H9 (cell line): ENCODE results near the gene DPP10. TPM values are rescaled to one million over a fixed set of nuclear protein-coding genes. Genes with fewer than 3 reads are reported as not detected.

Experiments used
- DNase-seq: peaks from one replicate; pipeline ENCODE4 v3.0.0-alpha.2; 2017
- H2AFZ ChIP-seq: one replicate; pipeline ENCODE4 v1.6.1; 2013; ENCODE audit warnings: mild to moderate bottlenecking, low read length, control low read depth, moderate library complexity
- H2AK5ac ChIP-seq: 2 replicates; pipeline ENCODE4 v1.6.1; 2013; ENCODE audit warnings: low read length, control low read depth, mixed read lengths; ENCODE audit not compliant: insufficient read length
- H2BK120ac ChIP-seq: one replicate; pipeline ENCODE4 v1.6.1; 2013; ENCODE audit warnings: low read depth, mild to moderate bottlenecking, low read length, control low read depth, inconsistent platforms; ENCODE audit not compliant: poor library complexity, severe bottlenecking
- H2BK12ac ChIP-seq: 2 replicates; pipeline ENCODE4 v1.6.1; 2013; ENCODE audit warnings: low read length, control low read depth, mixed read lengths, low read depth; ENCODE audit not compliant: insufficient read length
- H2BK15ac ChIP-seq: 2 replicates; pipeline ENCODE4 v1.6.1; 2013; ENCODE audit warnings: low read depth, low read length, control low read depth
- H2BK20ac ChIP-seq: one replicate; pipeline ENCODE4 v1.6.1; 2013; ENCODE audit warnings: low read depth, mild to moderate bottlenecking, low read length, control low read depth, inconsistent platforms; ENCODE audit not compliant: poor library complexity, severe bottlenecking
- H2BK5ac ChIP-seq: 2 replicates; pipeline ENCODE4 v1.6.1; 2013; ENCODE audit warnings: low read length, control low read depth, mixed read lengths; ENCODE audit not compliant: insufficient read length
- H3K14ac ChIP-seq: 2 replicates; pipeline ENCODE4 v1.6.1; 2013; ENCODE audit warnings: low read length, control low read depth; ENCODE audit not compliant: insufficient read depth
- H3K18ac ChIP-seq: 2 replicates; pipeline ENCODE4 v1.6.1; 2013; ENCODE audit warnings: low read depth, mild to moderate bottlenecking, mixed read lengths, low read length, control low read depth; ENCODE audit not compliant: insufficient read length
- H3K23ac ChIP-seq: 2 replicates; pipeline ENCODE4 v1.6.1; 2013; ENCODE audit warnings: low read length, control low read depth, mixed read lengths, low read depth; ENCODE audit not compliant: insufficient read length
- H3K23me2 ChIP-seq: 2 replicates; pipeline ENCODE4 v1.6.1; 2013; ENCODE audit warnings: low read depth, mild to moderate bottlenecking, mixed read lengths, low read length, control low read depth; ENCODE audit not compliant: insufficient read length, poor library complexity, severe bottlenecking
- H3K27ac ChIP-seq: 2 replicates; pipeline ENCODE4 v1.5.1; 2013; ENCODE audit warnings: low read length, control low read depth, mixed read lengths, low read depth; ENCODE audit not compliant: insufficient read length
- H3K27me3 ChIP-seq: 2 replicates; pipeline ENCODE4 v1.6.1; 2013; ENCODE audit warnings: low read length, control low read depth, inconsistent platforms; ENCODE audit not compliant: insufficient read depth
- H3K4ac ChIP-seq: 2 replicates; pipeline ENCODE4 v1.6.1; 2013; ENCODE audit warnings: low read depth, mild to moderate bottlenecking, control low read depth, inconsistent platforms, low read length, moderate library complexity
- H3K4me1 ChIP-seq: 2 replicates; pipeline ENCODE4 v1.6.1; 2013; ENCODE audit warnings: low read length, control low read depth, inconsistent platforms; ENCODE audit not compliant: insufficient read depth
- H3K4me2 ChIP-seq: 2 replicates; pipeline ENCODE4 v1.6.1; 2013; ENCODE audit warnings: low read length, control low read depth, mixed read lengths; ENCODE audit not compliant: insufficient read length, insufficient read depth
- H3K56ac ChIP-seq: 2 replicates; pipeline ENCODE4 v1.6.1; 2013; ENCODE audit warnings: low read depth, mild to moderate bottlenecking, mixed read lengths, low read length, control low read depth; ENCODE audit not compliant: insufficient read length
- H3K79me1 ChIP-seq: 2 replicates; pipeline ENCODE4 v1.6.1; 2013; ENCODE audit warnings: low read depth, mild to moderate bottlenecking, moderate library complexity, low read length, control low read depth, inconsistent platforms; ENCODE audit not compliant: insufficient read depth, poor library complexity, severe bottlenecking
- H3K79me2 ChIP-seq: 2 replicates; pipeline ENCODE4 v1.6.1; 2013; ENCODE audit warnings: low read length, control low read depth, inconsistent platforms; ENCODE audit not compliant: insufficient read depth
- H3K9ac ChIP-seq: 2 replicates; pipeline ENCODE4 v1.6.1; 2013; ENCODE audit warnings: low read length, control low read depth, mixed read lengths; ENCODE audit not compliant: insufficient read length; ENCODE audit errors: extremely low read depth
- H3K9me3 ChIP-seq: one replicate; pipeline ENCODE4 v1.6.1; 2013; ENCODE audit warnings: low read depth, low read length, inconsistent platforms; ENCODE audit not compliant: control insufficient read depth
- H3T11ph ChIP-seq: one replicate; pipeline ENCODE4 v1.6.1; 2013; ENCODE audit warnings: mild to moderate bottlenecking, low read length, control low read depth, inconsistent platforms
- H4K20me1 ChIP-seq: one replicate; pipeline ENCODE4 v1.6.1; 2013; ENCODE audit not compliant: control insufficient read depth, insufficient read length, insufficient read depth
- H4K5ac ChIP-seq: 2 replicates; pipeline ENCODE4 v1.6.1; 2013; ENCODE audit warnings: low read depth, mild to moderate bottlenecking, mixed read lengths, low read length, control low read depth; ENCODE audit not compliant: insufficient read length
- H4K8ac ChIP-seq: replicated peaks from 2 replicates; pipeline ENCODE4 v1.6.1; 2013; ENCODE audit warnings: low read length, control low read depth, mixed read lengths, low read depth; ENCODE audit not compliant: insufficient read length
- H4K91ac ChIP-seq: 2 replicates; pipeline ENCODE4 v1.6.1; 2013; ENCODE audit warnings: low read depth, mild to moderate bottlenecking, moderate library complexity, mixed read lengths, low read length, control low read depth; ENCODE audit not compliant: insufficient read length
- H3K27ac Mint-ChIP-seq, 3 experiments: 2 replicates in 2 of 3; 3 replicates in 1 of 3; pipeline ENCODE4 v1.8.0; 2020 to 2021; ENCODE audit warnings: mixed read lengths in 3 of 3, mild to moderate bottlenecking in 1 of 3, moderate library complexity in 1 of 3
- H3K27me3 Mint-ChIP-seq: 2 replicates; pipeline ENCODE4 v1.8.0; 2021; ENCODE audit warnings: low read depth, mild to moderate bottlenecking, moderate library complexity, mixed read lengths
- H3K36me3 Mint-ChIP-seq, 3 experiments: 2 replicates in 2 of 3; 3 replicates in 1 of 3; pipeline ENCODE4 v1.8.0; 2020 to 2021; ENCODE audit warnings: low read depth in 3 of 3, mixed read lengths in 3 of 3; ENCODE audit not compliant: insufficient read depth in 1 of 3
- H3K4me1 Mint-ChIP-seq, 2 experiments: 2 replicates each; pipeline ENCODE4 v1.8.0; 2020; ENCODE audit warnings: mixed read lengths in 2 of 2
- H3K4me3 Mint-ChIP-seq, 2 experiments: 2 replicates in 1 of 2; 3 replicates in 1 of 2; pipeline ENCODE4 v1.8.0; 2020 to 2021; ENCODE audit warnings: mild to moderate bottlenecking in 2 of 2, mixed read lengths in 2 of 2, moderate library complexity in 1 of 2
- H3K9me3 Mint-ChIP-seq, 2 experiments: 2 replicates in 1 of 2; 3 replicates in 1 of 2; pipeline ENCODE4 v1.8.0; 2020; ENCODE audit warnings: mild to moderate bottlenecking in 2 of 2, mixed read lengths in 2 of 2, moderate library complexity in 1 of 2
- WGBS: extraction: QIAGEN DNeasy Blood & Tissue Kit; methylation state at CpG from one replicate; pipeline ENCODE4 v1.1.7; 2013; ENCODE audit warnings: missing lambda C conversion rate, low lambda C conversion rate, mixed read lengths; ENCODE audit not compliant: insufficient read length; ENCODE audit errors: extremely low coverage; 5-methylcytosine and 5-hydroxymethylcytosine counted together
- total RNA-seq: library from RNA; stranded (reverse); gene quantifications from 2 replicates; pipeline ENCODE4 v1.2.1, GENCODE V29; 2021
- TF ChIP-seq, protein P1 (sequence below): fragments of 200-600 bp; sonication (generic); conservative IDR thresholded peaks from 3 replicates; pipeline ENCODE4 v1.8.0; 2021; ENCODE audit warnings: antibody characterized with exemption, mild to moderate bottlenecking

Gene DPP10
- total RNA-seq, 1 experiment from 2014 or later = 11.3 TPM

- Histone ChIP-seq H3K4ac (no peak overlapping the region), H2BK15ac (no peak overlapping the region), H2BK12ac (no peak overlapping the region), H2BK20ac (no peak overlapping the region), H3K23ac (no peak overlapping the region), H3K4me1 (no peaks in the 10 kb centered on the region), H3K14ac (no peak overlapping the region), H3K9me3 (no peaks in the 10 kb centered on the region), H3T11ph (no peak overlapping the region), H3K79me1 (no peaks in the 10 kb centered on the region), H3K18ac (no peak overlapping the region), H3K27ac (no peak overlapping the region), H4K20me1 (no peaks in the 10 kb centered on the region), H4K5ac (no peak overlapping the region), H2BK5ac (no peak overlapping the region), H3K27me3 (no peaks in the 10 kb centered on the region), H2AFZ (no peak overlapping the region), H4K91ac (no peak overlapping the region), H4K8ac (no peak overlapping the region), H3K4me2 (no peak overlapping the region), H3K56ac (no peak overlapping the region), H2BK120ac (no peak overlapping the region), H2AK5ac (no peak overlapping the region), H3K79me2 (no peaks in the 10 kb centered on the region), H3K9ac (no peak overlapping the region), H3K23me2 (no peaks in the 10 kb centered on the region)
- WGBS = no CpG with 5 or more reads among the region's 2 CpGs
- peaks cover 7 to 12% of the 10 kb centered on the region in 2 experiments; a peak in 3 of 4 replicates for H3K4me1 Mint-ChIP-seq
- H3K9me3 Mint-ChIP-seq = no peaks in the 10 kb centered on the region
- no peak for DNase-seq
- H3K27me3 Mint-ChIP-seq = peaks cover 6% of the 10 kb centered on the region
- TF ChIP-seq, protein P1, sequence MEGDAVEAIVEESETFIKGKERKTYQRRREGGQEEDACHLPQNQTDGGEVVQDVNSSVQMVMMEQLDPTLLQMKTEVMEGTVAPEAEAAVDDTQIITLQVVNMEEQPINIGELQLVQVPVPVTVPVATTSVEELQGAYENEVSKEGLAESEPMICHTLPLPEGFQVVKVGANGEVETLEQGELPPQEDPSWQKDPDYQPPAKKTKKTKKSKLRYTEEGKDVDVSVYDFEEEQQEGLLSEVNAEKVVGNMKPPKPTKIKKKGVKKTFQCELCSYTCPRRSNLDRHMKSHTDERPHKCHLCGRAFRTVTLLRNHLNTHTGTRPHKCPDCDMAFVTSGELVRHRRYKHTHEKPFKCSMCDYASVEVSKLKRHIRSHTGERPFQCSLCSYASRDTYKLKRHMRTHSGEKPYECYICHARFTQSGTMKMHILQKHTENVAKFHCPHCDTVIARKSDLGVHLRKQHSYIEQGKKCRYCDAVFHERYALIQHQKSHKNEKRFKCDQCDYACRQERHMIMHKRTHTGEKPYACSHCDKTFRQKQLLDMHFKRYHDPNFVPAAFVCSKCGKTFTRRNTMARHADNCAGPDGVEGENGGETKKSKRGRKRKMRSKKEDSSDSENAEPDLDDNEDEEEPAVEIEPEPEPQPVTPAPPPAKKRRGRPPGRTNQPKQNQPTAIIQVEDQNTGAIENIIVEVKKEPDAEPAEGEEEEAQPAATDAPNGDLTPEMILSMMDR = no peak
- H3K36me3 Mint-ChIP-seq = no peaks in the 10 kb centered on the region; a peak in 1 of 7 replicates
- H3K4me3 Mint-ChIP-seq = no peak overlapping the region
- no peak overlapping the region for H3K27ac Mint-ChIP-seq
Observed at GRCh38 chr2:114659880-114660279, 217.4 kb downstream of the DPP10 start.
